Hematopoietic multipotent progenitor cell treated with erythropoietin and hydrocortisone succinate and interleukin-3 and kit ligand, for 17 days (in vitro differentiated cells): ENCODE data around the gene BRF1.

Source experiments
- DNase-seq: peaks from one replicate; pipeline ENCODE4 v3.0.0-alpha.2; 2015; ENCODE audit warnings: low spot score

BRF1 gene

DNA sequence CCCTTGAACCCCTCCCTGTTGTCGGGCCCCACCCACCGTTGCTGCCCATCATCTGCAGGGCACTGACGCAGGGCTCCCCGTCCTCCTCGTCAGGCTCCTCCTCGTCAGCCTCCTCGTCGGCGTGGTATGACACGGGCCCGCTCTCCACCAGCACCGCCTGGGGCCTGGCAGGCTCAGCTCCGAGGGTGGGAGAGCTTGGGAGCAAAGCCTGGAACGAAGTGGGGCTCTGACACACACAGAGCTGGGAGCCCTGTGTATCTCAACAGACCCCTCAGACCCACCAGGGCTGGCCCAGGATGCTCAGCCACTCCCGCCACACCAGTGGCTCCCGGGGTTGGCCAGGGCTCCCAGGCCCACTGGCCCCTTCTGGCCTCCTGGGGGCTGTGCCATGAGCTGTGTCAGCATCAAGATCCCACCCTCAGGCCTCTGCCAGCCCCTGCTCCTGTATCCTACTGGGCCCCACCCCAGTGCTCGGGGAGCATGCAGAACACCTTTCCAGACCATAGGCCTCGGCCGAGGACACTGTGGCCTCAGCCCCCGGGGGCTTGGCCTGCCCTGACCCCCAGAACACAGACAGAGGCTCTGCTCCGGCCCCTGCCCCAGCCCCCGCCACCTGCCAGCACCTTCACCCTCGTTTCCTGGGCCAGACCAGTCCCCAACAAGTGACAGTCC lies 89.6 kb downstream of the BRF1 start:
- no peak for DNase-seq

DNA sequence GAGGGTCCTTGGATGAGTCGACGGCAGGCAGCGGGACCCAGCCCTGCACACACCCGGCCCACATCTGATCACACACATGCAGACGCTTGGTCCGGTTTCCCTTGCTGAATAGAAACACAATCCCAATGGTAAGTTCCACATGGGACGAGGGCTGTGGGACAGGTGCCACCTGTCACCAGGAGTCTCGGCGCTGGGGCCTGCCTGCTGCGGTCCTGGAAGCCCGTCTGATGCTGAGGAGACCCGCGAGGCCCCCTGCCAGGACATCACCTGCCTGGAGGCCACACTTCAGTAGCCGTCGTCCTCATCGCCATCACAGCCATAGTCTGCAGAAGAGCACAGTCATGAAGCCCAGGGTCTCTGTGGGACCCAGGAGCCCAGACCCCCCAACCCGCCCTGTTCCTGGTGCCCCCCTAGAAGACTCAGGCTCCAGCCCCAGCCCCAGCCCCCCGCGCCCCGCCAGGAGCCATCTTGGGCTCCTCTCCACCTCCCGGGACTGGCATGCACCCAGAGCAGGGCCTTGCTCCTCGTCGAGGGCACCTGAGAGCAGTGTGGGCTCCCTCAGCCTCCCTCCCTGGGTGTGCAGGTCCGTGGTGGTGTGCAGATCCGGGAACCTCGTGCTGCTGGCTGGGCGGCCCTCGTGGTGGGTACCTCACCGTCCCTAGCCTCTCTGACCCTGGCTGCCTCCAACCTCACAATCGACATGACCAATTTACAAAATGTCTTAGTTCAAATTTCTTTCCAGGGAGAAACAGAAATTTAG lies 90.4 kb downstream of the BRF1 start:
- no peak for DNase-seq

GRCh38 chr14:105209646-105210045 lies 91.2 kb downstream of the BRF1 start:
- DNase-seq = no peak

DNA sequence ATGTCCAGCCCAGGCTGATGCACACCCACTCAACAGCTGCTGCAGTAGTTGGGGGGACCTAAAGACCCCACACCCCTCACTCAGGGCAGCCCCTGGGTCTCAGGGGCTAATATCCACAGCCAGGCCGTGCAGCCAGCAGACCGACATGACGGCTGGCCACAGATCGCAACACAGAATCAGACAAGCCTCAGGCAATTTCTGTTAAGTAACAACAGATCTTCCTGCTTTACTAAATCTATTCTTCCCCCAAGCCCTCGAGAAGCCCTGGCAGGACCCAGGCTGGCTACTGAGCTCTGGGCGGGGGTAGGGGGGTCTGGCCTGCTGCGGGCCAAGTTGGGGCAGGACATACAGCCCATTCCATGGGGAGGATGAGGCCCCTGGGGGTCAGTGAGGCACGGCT lies 91.7 kb downstream of the BRF1 start:
- no peak for DNase-seq

DNA sequence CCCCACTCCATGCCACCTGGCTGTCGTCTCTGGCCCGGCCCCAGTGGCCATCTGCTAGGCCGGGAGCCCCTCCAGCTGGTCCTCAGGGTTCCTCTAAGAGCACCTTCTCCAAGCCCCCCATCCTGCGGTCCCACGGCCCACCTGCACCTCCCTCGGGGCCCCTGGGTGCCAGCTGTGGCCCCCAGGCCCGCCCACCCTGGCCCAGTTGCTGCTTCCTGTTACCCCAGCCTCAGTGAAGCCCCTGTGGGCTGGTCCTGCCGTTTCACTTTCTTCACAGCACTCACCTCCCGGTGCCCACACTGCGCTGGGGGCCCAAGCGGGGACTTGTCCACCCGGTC lies 92.1 kb downstream of the BRF1 start:
- DNase-seq = no peak

DNA sequence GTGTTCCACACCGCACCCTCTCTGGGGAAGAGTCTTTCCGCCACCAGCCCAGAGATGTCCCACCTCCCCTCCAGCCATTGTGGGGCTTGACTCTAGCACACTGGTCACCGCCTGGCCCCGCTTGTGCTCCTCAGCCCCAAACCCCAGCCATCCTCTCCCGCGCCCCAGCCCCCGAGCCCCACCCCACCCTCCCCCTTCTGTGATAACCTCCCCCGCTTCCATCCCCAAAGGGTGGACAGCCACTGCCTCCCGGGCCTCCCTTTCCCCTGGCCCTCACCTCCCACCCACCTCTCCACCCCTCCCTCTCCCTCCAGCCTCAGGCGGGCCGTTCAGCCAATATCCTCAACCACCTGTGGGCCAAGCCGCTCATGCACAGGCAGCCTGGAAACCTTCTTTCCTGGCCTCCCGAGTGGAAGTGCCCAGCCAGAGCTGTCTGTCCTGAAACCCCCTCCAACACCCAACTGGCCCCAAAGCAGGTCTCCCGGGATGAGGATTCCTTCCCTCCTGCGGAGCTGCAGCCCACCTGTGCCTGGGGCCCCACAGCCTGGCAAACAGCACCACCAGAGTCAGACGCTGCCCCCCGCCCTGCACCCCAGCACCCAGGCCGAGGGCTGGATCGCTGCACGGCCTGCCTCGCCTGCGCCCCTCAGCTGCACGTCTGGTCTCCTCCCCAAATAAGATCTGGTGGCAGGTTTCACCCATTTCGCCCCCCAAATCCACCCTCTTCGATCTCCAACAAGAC lies 92.6 kb downstream of the BRF1 start:
- DNase-seq = no peak

GRCh38 chr14:105207460-105207901 lies 93.3 kb downstream of the BRF1 start:
- no peak for DNase-seq

DNA sequence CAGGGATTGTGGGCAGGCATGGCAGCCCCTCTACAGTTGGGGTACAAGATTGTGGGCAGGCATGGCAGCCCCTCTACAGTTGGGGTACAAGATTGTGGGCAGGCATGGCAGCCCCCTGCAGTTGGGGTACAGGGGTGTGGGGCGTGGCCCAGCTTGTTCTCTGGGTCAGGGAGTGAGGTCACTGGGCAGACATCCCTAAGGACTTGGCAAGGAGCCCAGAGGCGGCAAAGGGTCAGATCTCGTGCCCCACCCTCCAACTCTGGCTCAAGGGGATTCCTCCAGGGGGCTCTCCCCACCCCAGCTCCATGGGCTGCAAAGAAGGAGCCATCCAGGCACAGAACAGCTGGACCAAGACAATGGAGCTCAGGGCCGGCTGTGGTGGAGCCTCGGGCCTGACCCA lies 93.9 kb downstream of the BRF1 start:
- no peak for DNase-seq

DNA sequence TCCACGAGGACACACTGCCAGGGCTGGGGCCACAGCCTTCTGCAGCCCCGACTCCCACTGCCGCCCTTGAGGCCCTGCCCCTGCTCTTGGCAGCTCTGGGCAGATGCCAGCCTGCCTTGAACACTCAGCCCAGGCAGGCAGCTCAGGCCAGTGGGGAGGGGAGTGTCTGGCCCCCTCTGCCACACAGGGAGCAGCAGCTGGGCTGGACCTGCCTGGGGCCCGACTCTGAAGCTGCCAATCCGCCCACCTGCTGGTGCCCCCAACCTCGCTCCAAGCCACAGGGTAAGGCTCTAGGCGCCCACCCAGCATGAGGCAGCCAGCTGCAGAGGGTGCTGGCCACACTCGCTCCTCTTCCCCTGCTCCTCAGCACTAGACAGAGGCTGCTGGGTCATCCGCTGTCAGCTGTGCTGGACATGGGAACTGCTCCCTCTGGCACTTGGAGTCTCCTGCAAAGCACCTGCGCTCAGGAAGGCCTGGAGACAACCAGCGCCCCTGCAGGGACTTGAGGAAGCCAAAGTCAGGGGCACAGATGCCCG lies 95.1 kb downstream of the BRF1 start:
- DNase-seq = no peak

DNA sequence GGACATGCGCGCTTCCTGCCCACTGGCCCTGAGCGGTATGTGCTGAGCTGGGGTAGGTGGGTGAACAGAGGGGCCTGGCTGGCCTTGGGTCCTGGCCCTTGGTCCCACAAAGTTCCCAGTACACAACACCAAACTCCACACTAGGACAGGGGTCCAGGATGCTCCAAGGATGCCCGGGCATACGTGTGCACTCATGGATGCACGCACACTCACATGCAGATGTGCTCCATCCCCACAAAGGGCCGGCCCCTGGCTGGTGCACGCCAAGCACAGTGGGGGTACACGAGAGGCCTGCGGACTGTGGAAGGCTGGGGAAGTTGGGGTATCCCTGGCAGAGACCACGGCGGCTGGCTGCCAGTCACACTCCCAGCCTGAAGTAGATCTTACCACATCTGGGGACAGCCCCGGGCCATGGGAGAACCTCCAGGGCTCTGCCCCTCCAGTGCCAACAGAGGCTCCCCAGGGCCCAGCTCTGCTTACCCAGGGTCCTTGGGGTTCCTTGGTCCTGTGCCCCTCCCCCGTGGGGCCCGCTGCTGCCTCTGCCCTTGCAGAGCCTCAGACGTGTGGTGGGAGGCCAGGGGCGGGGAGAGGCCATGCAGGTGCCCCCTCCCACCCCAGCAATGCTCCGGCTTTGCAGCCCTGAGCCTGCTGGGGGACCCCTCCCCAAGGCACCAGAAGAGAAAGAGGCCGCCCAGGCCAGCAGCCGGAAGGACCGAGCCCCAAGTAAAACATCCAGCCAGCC lies 95.7 kb downstream of the BRF1 start:
- DNase-seq = no peak

DNA sequence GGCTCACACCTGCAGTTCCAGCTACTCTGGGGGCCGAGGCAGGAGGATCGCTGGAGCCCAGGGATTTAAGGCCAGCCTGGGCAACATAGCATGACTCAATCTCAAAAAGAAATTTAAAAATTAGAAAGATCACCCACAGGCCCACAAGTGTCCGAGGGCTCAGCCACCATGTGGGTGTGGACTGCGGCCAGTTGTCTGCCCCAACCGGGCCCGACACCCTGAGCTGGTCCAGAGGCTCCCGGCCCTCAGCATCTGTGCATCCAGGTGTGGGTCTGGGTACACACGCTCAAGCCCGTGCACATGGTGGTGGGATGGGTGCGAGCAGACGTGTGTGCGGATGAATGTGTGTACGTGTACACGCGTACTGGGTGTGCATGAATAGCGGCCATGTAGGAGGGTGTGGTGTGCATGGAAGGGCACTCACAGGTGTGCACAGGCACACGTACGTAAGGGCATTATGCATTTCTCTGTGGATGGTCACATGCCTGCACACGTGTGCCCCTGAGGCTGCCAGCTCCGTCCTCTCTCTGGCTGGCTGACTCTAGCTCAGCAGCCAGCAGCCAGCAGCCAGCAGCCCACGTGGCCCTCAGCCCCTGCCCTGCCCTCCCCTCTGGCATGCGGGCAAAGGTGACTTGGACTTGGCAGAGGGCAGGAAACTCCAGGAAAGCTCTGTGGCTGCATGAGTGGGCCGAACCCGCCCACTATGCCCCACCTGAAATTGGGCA lies 96.4 kb downstream of the BRF1 start:
- no peak for DNase-seq

GRCh38 chr14:105203701-105204100 lies 97.1 kb downstream of the BRF1 start:
- DNase-seq = no peak

GRCh38 chr14:105203057-105203531 lies 97.7 kb downstream of the BRF1 start:
- DNase-seq = peak; percentile 52

DNA sequence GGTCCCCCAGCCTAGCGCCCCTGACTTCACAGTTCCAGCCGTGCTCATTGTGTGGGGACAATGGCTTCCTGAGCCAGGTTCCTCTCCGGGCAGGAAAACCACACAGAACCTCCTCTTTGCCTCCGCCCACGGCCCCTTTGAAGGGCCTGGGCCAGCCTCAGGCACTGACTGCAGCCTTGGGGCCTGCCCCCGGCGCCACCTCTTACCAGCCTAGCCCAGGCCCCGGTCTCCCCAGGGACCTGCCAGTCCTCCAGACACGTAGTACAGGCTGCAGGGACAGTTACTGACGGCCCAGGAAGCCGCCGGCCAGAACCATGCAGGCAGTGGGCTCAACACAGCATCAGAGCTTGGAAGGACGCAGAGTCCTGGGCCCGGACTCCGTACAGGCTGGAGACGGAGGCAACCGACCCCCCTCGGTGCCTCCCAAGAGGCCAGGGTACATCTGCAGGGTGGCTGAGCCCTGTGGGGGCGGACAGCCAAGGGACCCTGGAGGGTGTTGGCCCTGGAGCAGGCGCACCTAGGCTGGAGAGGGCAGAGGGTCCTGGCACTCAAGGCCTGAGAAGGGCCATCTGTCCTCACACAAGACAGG lies 98.8 kb downstream of the BRF1 start:
- no peak for DNase-seq

GRCh38 chr14:105201156-105201924 lies 99.5 kb downstream of the BRF1 start:
- no peak for DNase-seq

GRCh38 chr14:105200641-105201040 lies 100.2 kb downstream of the BRF1 start:
- DNase-seq = no peak

DNA sequence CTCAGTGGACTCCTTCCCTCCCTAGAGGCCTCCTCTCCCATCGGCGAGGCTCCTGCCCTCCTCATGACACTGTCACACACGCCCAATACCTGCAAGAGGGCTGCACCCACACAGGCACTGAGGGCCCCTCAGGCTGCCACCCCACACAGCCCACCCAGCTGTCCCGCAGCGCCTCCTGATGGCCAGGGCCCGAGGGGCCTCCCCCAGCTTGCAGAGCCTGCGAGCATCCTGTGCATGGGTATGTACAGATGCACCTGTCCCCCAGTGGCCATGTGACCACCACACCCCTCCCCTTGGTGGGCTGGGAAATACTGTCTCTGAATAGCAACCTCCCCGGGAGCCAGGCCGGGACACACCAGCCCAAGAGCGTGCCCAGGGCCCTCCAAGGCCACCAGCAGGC lies 100.7 kb downstream of the BRF1 start:
- DNase-seq = no peak

DNA sequence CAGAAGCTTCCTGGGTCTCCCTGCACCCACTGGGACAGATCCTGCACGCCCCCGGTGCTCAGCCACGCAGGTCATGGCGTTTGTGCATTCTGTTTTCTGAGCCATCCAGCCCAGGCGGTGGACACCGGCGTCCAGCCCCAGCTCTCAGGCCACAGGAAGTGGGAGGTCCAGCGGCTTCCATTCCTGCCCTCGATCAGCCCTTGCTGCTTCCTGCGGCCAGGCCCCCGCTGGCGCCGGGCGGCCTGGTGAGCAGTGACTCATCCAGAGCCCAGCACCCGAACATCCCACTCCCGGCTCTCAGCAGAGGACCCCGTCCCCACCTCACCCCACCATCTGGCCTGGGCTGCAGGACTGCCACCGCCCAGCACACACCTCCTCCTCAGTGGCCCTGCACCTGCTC lies 101.7 kb downstream of the BRF1 start:
- no peak for DNase-seq

DNA sequence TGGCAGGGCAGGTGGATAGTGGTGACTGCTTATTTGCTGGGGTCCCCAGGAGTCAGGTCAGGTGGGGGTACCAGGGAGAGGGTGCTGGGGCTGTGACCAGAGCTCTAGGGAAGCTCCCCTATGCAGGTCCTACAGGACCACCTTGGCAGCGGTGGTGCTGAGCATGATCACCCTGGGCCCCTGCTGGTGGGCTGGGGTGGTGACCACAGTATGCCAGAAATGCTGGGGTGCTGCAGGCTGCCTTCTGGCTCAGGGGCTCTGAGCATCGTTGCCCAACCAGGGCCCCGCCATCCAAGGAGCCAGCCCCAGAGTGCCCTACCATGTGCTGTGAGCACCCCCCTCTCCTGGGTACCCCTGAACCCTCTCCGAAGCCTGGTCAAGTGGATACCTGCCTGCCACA lies 102.2 kb downstream of the BRF1 start:
- DNase-seq = no peak

GRCh38 chr14:105197211-105197641 lies 103.6 kb downstream of the BRF1 start:
- no peak for DNase-seq
